T-helper 9 cell (primary cell): Measurements from ENCODE around the gene DMD.

Experiments used
- DNase-seq: peaks from one replicate; pipeline ENCODE4 v3.0.0-alpha.2; 2020

The DMD gene

GRCh38 chrX:33014949-33015348 lies 196.4 kb downstream of the DMD start:
- DNase-seq = no peak

GRCh38 chrX:33014086-33014485 lies 197.3 kb downstream of the DMD start:
- DNase-seq = no peak

GRCh38 chrX:33001107-33001506 lies 210.2 kb downstream of the DMD start:
- no peak for DNase-seq

GRCh38 chrX:32998776-32999175 lies 212.6 kb downstream of the DMD start:
- no peak for DNase-seq

- DNase-seq = no peak
Observed at GRCh38 chrX:32995427-32995826, 215.9 kb downstream of the DMD start.

- no peak for DNase-seq
Observed at GRCh38 chrX:32987142-32987541, 224.2 kb downstream of the DMD start.

- no peak for DNase-seq
Observed at GRCh38 chrX:32985544-32985943, 225.8 kb downstream of the DMD start.

- no peak for DNase-seq
Observed at GRCh38 chrX:32966821-32967355, 244.5 kb downstream of the DMD start.

GRCh38 chrX:32954125-32954524 lies 257.2 kb downstream of the DMD start:
- no peak for DNase-seq

- DNase-seq = no peak
Observed at GRCh38 chrX:32948130-32948529, 263.2 kb downstream of the DMD start.

GRCh38 chrX:32937043-32937442 lies 274.3 kb downstream of the DMD start:
- DNase-seq = no peak

GRCh38 chrX:32933548-32933947 lies 277.8 kb downstream of the DMD start:
- DNase-seq = no peak

GRCh38 chrX:32929040-32929439 lies 282.3 kb downstream of the DMD start:
- DNase-seq = no peak

- no peak for DNase-seq
Observed at GRCh38 chrX:32896088-32896487, 315.3 kb downstream of the DMD start.

- no peak for DNase-seq
Observed at GRCh38 chrX:32894679-32895078, 316.7 kb downstream of the DMD start.

GRCh38 chrX:32893751-32894150 lies 317.6 kb downstream of the DMD start:
- DNase-seq = no peak

GRCh38 chrX:32877592-32877991 lies 333.8 kb downstream of the DMD start:
- DNase-seq = no peak

- no peak for DNase-seq
Observed at GRCh38 chrX:32874839-32875238, 336.5 kb downstream of the DMD start.

GRCh38 chrX:32873786-32874185 lies 337.6 kb downstream of the DMD start:
- no peak for DNase-seq

- DNase-seq = no peak
Observed at GRCh38 chrX:32871636-32872035, 339.7 kb downstream of the DMD start.

- DNase-seq = no peak
Observed at GRCh38 chrX:32868524-32868895, 342.8 kb downstream of the DMD start.

GRCh38 chrX:32867781-32868523 lies 343.4 kb downstream of the DMD start:
- DNase-seq = no peak

GRCh38 chrX:32852203-32852602 lies 359.1 kb downstream of the DMD start:
- no peak for DNase-seq

- DNase-seq = no peak
Observed at GRCh38 chrX:32851556-32851955, 359.8 kb downstream of the DMD start.

- no peak for DNase-seq
Observed at GRCh38 chrX:32847921-32848320, 363.4 kb downstream of the DMD start.
